Astrocyte (in vitro differentiated cells and primary cell): ENCODE measurements around the gene CISH.

Experiments
- EZH2 ChIP-seq: IDR thresholded peaks from 2 replicates; pipeline ENCODE4 v1.6.1; 2012; ENCODE audit warnings: mild to moderate bottlenecking, low read length, inconsistent platforms; ENCODE audit not compliant: insufficient read depth
- TF ChIP-seq, protein P1 (sequence below): IDR thresholded peaks from 2 replicates; pipeline ENCODE4 v1.5.1; 2011; ENCODE audit warnings: low read depth, mild to moderate bottlenecking, inconsistent platforms, low read length, moderate library complexity; ENCODE audit not compliant: insufficient read depth

DNA sequence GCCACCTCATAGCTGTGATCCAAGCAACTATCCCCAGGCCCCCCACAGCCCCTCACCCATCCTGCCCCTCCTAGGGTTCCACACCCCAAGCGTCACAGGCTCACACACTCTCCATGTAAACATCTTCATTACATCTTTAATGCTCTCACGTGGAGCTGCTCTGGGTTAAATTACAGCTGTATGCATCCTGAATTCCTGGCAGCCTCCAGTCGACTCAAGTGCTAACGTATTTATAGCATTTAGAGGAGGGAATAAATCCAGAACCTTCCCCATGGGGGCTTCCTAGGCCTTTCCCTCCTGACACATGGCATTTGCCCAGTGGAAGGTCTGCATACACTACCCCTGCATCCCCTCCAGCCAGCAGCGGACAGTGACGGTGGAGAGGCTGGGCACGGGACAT is 53.7 kb downstream of the CISH start:
- TF ChIP-seq, protein P1, sequence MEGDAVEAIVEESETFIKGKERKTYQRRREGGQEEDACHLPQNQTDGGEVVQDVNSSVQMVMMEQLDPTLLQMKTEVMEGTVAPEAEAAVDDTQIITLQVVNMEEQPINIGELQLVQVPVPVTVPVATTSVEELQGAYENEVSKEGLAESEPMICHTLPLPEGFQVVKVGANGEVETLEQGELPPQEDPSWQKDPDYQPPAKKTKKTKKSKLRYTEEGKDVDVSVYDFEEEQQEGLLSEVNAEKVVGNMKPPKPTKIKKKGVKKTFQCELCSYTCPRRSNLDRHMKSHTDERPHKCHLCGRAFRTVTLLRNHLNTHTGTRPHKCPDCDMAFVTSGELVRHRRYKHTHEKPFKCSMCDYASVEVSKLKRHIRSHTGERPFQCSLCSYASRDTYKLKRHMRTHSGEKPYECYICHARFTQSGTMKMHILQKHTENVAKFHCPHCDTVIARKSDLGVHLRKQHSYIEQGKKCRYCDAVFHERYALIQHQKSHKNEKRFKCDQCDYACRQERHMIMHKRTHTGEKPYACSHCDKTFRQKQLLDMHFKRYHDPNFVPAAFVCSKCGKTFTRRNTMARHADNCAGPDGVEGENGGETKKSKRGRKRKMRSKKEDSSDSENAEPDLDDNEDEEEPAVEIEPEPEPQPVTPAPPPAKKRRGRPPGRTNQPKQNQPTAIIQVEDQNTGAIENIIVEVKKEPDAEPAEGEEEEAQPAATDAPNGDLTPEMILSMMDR: no peak
- TF ChIP-seq EZH2: no peak
